HG03280 (cell line): ENCODE measurements around the gene GABRG3.

ENCODE experiments used
- ATAC-seq: cut with Tn5 transposase; IDR thresholded peaks from one replicate; pipeline ENCODE4 v1.9.1; 2021; ENCODE audit warnings: mild to moderate bottlenecking, moderate library complexity; ENCODE audit not compliant: unreplicated experiment

GABRG3 gene

DNA sequence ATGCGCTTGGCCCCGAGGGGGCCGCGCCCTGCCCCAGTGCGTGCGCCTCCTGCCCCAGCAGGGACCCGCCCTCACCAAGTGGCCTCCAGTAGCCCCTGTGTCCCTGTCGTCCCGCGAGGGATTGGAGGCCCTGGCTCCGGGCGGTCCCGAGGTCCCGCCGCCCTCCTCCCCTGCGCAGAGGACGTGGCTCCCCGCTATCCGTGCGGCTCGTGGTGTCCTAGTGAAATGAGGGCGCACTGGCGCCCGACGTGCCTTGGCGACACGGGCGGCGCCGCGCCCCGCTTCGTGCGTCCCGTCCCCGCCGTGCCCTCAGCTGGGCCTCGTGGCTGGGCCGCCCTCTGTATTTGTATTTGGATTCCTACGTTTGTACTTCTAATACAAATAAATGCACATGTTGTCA is 570.6 kb downstream of the GABRG3 start:
- no peak for ATAC-seq

DNA sequence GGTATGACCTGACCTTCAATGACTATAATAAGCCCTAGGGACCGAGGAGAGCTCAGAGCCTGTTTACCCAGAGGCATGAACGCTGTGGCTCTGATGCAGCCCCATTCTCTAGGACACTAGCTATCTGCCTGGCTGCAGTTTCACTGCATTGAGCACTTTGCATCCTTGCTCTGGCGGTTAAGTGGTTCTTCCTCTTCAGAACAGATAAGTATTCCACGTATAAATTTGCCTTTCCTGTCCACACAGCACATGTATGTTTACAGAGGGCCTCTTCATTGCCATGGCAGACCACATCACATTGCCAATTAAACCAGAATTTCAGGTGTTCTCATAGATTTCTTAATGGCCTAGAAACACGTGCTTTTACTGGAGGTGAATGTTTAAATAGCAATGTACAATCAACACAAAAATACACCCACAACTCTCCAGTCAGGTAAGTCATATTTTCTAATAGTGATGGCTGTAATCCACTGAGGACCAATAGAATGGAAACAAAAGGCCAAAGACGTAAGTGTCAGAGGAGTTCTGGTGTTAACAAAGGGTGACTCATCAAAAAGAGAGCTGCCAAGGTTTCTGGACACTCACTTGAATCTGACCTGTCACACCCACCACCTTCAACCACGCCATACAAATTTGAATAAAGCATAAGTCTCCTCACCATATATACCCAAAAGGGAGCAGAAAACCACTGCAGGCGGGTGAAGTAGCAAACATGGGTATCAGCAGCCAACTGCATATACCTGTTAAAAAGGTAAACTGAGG is 574.7 kb downstream of the GABRG3 start:
- ATAC-seq, result no peak

- no peak for ATAC-seq
Observed at GRCh38 chr15:27549746-27550145, 578.8 kb downstream of the GABRG3 start.

DNA sequence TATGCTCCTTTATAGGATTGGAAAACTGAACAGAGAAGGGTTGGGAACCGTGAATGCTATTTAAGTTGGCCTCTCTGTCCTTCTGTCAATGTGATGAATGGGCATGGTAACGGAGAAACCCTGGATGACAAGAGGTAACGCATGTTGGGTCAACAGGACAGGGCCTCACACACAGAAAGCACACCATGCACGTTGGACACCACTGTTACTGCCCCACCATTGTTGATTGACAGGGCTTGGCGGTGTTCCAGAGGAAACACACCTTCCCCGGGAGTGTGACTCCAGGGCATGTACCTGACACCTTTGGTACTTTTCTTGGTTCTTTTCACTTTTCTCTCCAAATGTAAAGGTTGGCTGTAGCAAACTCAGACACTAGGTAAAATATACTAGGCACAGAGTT is 579.7 kb downstream of the GABRG3 start:
- no peak for ATAC-seq

GRCh38 chr15:27561816-27562215 is 590.8 kb downstream of the GABRG3 start:
- ATAC-seq, result no peak

DNA sequence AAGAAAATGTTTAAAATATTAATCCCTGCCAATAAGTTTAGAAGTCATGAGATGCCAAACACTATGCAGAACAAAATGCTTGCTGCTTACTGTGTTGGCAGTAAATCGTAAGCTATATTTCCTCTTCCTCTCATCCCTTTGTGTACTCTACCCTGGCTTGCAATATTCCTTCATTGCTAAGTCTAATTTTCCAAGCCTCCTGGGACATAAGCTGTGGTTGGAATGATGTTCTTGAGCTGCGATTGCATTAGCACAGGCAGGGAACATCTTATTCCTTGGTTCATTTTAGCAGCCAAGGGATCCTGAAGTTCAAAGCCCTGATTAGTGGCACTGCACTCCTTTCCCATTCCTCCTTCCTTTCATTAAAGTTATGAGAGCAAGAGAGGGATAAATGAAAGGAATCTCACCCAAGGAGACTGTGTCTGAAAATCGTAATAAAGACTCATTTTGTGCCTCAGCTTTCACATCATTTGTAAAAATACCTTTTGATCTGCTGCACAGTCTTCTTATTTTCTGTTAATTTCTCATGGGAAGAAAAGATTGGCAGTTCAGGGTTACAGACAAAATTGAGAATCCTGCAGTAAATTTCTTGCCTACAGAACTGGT is 592.9 kb downstream of the GABRG3 start:
- ATAC-seq, result no peak

DNA sequence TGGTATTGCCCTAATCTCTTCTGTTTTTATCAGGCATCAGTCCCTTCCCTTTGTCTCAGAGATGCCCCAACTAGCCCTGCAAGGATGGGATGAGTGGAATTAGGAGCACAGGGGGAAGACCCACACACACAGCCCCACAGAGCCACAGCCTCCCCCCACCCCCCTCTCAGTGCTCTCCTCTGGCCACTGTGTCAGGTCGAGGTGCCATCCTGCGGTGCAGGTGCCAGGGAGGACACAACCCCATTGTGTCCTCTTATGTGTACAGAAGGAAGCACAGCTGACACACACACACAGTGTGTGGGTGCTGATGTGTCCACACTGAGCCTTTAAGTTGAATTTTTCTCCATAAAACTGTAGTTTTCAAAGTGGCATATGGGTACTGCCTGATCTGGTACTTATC is 593.7 kb downstream of the GABRG3 start:
- ATAC-seq, result no peak

DNA sequence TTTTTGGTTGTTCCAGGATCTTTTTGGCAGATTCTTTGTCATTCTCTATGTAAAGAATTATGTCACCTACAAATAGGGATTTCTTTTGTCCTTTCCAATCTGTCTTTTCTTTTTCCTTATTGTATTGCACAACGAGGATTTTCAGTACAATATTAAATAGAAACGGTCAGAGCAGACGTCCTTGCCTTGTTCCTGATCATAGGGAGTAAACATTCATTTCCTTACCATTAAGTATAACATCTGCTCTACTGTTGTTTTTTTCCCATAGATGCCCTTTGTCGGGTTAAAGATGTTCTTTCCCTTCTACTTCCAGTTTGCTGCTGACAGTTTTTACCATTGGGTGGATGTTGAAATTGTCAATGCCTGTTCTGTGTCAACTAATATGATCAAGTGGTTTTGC is 599.8 kb downstream of the GABRG3 start:
- ATAC-seq, result no peak

DNA sequence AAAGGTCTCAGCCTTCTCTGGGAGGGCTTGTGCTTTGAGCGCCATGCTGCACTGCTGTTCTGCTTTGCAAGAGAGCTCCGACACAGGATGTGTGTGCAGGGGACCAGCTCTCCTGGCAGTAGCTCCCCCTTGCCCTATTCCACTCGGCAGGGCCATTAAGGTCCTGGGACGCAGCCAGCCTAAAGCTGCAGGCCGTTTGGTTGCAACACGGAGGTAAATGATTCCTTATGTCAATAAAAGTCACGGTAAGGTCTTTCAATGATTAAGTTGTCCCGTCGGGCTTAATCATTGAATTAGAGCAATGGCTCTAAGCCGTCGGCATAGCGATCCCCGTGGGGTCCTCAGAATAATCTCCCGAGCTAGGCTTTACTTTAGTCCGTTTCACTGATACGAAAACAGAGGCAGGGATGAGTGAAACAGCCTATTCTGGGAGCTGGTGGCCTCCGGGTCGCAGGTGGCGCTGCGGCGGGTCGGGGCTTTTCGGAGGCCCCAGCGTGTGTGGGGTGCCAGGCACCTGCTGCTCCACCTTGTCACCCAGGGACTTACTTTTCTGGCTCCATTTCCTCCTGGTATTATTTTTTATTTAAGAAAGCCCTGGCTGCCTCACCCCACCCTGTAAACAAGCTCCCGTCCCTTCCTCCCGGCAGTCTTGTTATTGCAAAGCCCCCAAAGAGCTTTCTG is 603.0 kb downstream of the GABRG3 start:
- ATAC-seq, result no peak

- ATAC-seq, result no peak
Observed at GRCh38 chr15:27574541-27575054, 603.6 kb downstream of the GABRG3 start.

DNA sequence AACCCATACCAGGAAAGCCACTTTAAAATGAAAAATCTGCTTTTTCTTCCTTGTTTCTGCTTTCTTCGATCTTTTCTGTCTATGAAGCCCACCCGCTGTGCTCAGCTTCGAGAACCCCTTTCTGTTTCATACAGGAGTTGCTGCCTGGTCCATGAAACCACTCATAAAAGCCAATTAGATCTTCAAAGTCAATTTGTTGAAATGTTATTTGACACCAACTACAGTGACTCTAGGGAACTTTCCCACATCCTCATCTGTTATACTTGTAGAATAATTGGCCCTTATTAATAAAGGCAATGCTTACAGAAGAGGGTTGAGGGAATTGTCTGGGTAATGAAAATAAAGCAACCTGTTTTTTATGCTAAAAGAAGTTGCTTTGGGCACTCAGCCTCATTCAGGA is 604.5 kb downstream of the GABRG3 start:
- ATAC-seq, result no peak

DNA sequence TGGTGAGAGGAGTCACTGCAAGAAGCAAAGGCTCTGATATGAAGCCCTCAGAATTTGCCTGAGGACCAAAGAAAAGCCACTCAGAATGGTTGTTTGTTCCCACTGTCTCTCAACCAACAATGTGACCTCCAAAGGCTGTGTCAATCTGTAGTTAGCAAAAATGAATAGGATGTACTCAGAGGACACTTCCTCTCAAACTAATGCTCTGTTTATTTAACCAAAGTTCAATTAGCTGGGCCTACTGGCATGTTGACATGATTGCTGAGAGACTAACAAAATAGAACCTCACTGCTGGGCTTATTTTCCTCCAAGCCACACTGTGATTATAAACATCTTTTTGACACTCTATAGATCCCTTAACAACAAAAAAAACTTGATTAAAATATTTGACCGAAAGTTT is 605.6 kb downstream of the GABRG3 start:
- ATAC-seq, result no peak

DNA sequence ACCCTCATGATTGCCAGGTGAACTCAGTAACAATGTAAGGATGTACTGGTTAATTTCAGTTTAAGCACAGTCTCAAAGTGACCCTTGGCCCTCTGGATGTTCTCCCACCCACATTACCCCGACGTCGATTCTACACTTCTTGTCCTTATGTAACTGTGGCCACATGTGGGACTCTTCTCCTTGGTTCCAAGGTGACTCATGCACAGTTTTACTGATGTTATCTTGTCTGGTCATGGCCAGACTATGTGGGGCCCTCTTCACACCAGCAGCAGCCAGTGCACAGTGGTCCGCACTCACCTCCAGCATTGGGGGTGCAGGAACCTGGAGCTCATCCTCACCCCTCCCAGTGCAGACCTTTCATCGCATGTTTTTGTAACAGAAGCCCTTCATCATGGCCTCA is 608.8 kb downstream of the GABRG3 start:
- ATAC-seq, result no peak

DNA sequence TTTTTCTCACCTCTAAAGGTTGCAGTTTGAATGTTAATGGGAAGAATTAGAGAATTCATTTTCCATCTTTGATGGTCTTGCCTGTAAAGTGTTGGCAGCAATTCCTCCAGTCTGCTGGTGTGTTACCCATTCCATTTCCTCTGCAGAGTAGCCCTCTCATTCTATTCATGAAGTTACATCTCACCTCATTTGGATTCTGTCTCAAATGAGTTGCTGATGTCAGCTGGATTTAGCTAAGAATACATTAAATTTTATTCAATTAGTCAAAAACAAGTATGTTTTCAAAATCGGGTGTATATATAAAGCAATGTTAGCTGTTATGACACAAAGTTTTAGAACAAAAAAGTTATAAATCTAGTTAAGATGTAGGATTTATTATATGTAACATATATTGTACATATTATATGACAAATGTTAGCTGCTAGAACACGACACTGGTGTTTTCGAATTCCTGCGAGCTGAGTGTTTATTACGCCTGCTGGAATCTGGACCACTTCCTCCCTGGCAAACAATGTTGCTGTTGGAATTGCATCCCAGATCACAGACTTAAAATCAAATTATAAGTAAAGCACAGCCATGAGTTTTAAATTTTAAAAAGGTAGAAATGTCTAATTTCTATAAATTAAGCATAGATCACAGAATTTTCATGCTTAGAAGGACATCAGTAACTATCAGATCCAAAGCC is 611.9 kb downstream of the GABRG3 start:
- ATAC-seq, result no peak

GRCh38 chr15:27583651-27584050 is 612.7 kb downstream of the GABRG3 start:
- ATAC-seq, result no peak

- ATAC-seq, result no peak
Observed at GRCh38 chr15:27585041-27585640, 614.2 kb downstream of the GABRG3 start.

DNA sequence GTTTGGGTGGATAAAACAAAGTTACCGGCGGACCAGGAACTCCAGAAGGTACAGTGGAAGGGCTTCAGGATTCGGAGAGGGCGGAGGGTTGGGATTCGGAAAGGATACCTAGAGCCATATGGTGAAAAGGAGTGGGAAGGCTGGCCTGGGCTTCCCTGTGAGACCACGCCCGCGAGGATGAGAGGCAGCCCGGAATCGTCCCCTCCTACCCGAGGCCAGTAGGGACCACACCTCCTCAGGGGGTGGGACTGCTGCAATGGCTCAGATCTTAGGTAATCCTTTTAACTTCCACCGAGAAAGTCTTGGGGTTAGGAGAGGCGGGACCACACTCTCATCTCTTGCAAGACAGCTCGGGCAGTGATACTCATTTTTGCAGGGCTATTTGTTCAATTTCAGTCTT is 616.8 kb downstream of the GABRG3 start:
- no peak for ATAC-seq

DNA sequence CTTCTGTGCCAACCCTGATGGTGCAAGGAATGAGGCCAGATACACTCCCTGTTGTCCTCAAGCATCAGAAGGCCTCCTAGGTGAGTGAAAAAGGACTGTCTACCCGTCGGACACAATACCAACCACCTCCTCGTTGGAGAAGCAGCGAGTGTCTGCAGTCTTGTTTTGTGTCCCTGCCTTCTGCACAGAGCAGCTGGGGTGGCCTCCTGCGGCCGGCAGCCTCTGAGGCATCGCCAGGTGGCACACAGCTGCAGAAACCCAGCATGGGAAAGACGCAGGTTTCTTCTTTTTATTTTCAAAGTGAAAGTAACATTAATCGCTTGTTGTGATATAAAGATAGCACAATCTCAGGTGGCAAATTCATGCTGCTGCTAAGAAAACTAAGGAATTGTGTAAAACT is 618.3 kb downstream of the GABRG3 start:
- ATAC-seq, result no peak

- no peak for ATAC-seq
Observed at GRCh38 chr15:27589782-27590181, 618.8 kb downstream of the GABRG3 start.
